Keratinocyte (primary cell): Measurements from ENCODE around the gene ARHGEF6. TPM values are rescaled to one million over a fixed set of nuclear protein-coding genes. Genes with fewer than 3 reads are reported as not detected.

Source experiments
- DNase-seq: peaks from one replicate; pipeline ENCODE4 v3.0.0-alpha.2; 2011; ENCODE audit warnings: low read depth, missing footprints, low spot score
- FAIRE-seq: peaks from 2 replicates; lab custom pipeline; 2011; peaks lifted over from hg19 to GRCh38; lab: Jason Lieb, UNC
- H2AFZ ChIP-seq: 2 replicates; pipeline ENCODE4 v1.6.0; 2012; ENCODE audit warnings: low read length, control low read depth, inconsistent platforms; ENCODE audit not compliant: control insufficient read depth
- H3K27ac ChIP-seq: 2 replicates; pipeline ENCODE4 v1.5.1; 2011; ENCODE audit warnings: low read length; ENCODE audit not compliant: control insufficient read depth, insufficient read depth
- H3K27me3 ChIP-seq: 3 replicates; pipeline ENCODE4 v1.6.0; 2011; ENCODE audit warnings: low read length; ENCODE audit not compliant: control insufficient read depth, insufficient read depth; ENCODE audit errors: extremely low read depth
- H3K36me3 ChIP-seq, 2 experiments: 2 replicates in 1 of 2; 3 replicates in 1 of 2; pipeline ENCODE4 v1.5.1; 2011; ENCODE audit warnings: low read length in 2 of 2, mild to moderate bottlenecking in 1 of 2; ENCODE audit not compliant: control insufficient read depth in 2 of 2, insufficient read depth in 2 of 2; ENCODE audit errors: extremely low read depth in 1 of 2
- H3K4me1 ChIP-seq: 3 replicates; pipeline ENCODE4 v1.5.1; 2011; ENCODE audit warnings: low read length; ENCODE audit not compliant: control insufficient read depth, insufficient read depth; ENCODE audit errors: extremely low read depth
- H3K4me2 ChIP-seq: 3 replicates; pipeline ENCODE4 v1.6.0; 2011; ENCODE audit warnings: low read depth, low read length; ENCODE audit not compliant: control insufficient read depth, insufficient read depth; ENCODE audit errors: extremely low read depth
- H3K4me3 ChIP-seq, 3 experiments: fragments of 200-600 bp in 1 of 3; sonication (generic) in 1 of 3; 2 replicates in 2 of 3; 3 replicates in 1 of 3; pipeline ENCODE4 v1.5.1; 2011 to 2016; ENCODE audit warnings: low read length in 3 of 3, mild to moderate bottlenecking in 3 of 3, control low read depth in 2 of 3, inconsistent platforms in 1 of 3, low read depth in 1 of 3, mixed read lengths in 1 of 3, mixed run types in 1 of 3, moderate library complexity in 1 of 3; ENCODE audit not compliant: control insufficient read depth in 2 of 3, insufficient read depth in 2 of 3; ENCODE audit errors: extremely low read depth in 1 of 3
- H3K79me2 ChIP-seq: 2 replicates; pipeline ENCODE4 v1.6.0; 2012; ENCODE audit warnings: low read length; ENCODE audit not compliant: control insufficient read depth, insufficient read depth
- H3K9ac ChIP-seq: 3 replicates; pipeline ENCODE4 v1.6.0; 2011; ENCODE audit warnings: low read length; ENCODE audit not compliant: control insufficient read depth, insufficient read depth; ENCODE audit errors: extremely low read depth
- H3K9me1 ChIP-seq: 3 replicates; pipeline ENCODE4 v1.6.0; 2011; ENCODE audit warnings: low read length; ENCODE audit not compliant: control insufficient read depth, insufficient read depth; ENCODE audit errors: extremely low read depth
- H3K9me3 ChIP-seq: 2 replicates; pipeline ENCODE4 v1.5.1; 2012; ENCODE audit warnings: low read depth, low read length; ENCODE audit not compliant: control insufficient read depth
- H4K20me1 ChIP-seq: 3 replicates; pipeline ENCODE4 v1.6.0; 2011; ENCODE audit warnings: low read length; ENCODE audit not compliant: control insufficient read depth, insufficient read depth; ENCODE audit errors: extremely low read depth
- EZH2 ChIP-seq: IDR thresholded peaks from one replicate; pipeline ENCODE4 v1.6.1; 2012; ENCODE audit warnings: inconsistent platforms, mild to moderate bottlenecking, low read length, moderate library complexity
- dilution Hi-C: fragments of 300-500 bp; cut with MboI; formaldehyde crosslinking; loops from one replicate; pipeline ENCODE4 v1.7.0; 2020; ENCODE audit warnings: low sequenced_read_pairs; ENCODE audit not compliant: extremely low pct_ligation_motif_present
- polyA plus RNA-seq, 5 experiments: library from polyadenylated mRNA; depleted of rRNA in 3 of 5; stranded (reverse) in 3 of 5; stranded (forward) in 1 of 5; unstranded in 1 of 5; fragments of >200 nt; gene quantifications; 1 replicate in 1 of 5; 2 replicates in 3 of 5; 3 replicates in 1 of 5; pipeline versions ENCODE4 v1.2.1 to v1.2.3, GENCODE V29; 2011 to 2012; ENCODE audit warnings: missing spikeins in 2 of 5, low read depth in 1 of 5, low replicate concordance in 1 of 5
- TF ChIP-seq, protein P1 (sequence below), 3 experiments: IDR thresholded peaks in 1 of 3; conservative IDR thresholded peaks in 1 of 3; optimal IDR thresholded peaks in 1 of 3; 2 replicates in 2 of 3; 3 replicates in 1 of 3; pipeline versions ENCODE3 to v1.5.1; 2011; ENCODE audit warnings: low read length in 3 of 3, mild to moderate bottlenecking in 3 of 3, moderate library complexity in 2 of 3, control low read depth in 1 of 3, inconsistent platforms in 1 of 3; ENCODE audit not compliant: insufficient read depth in 2 of 3; ENCODE audit errors: extremely low read depth in 1 of 3

The ARHGEF6 gene
- polyA plus RNA-seq, 1 donor (not counting 4 experiments of a cell fraction or from before 2014, with no cell fraction given) = 0.18 TPM

DNA sequence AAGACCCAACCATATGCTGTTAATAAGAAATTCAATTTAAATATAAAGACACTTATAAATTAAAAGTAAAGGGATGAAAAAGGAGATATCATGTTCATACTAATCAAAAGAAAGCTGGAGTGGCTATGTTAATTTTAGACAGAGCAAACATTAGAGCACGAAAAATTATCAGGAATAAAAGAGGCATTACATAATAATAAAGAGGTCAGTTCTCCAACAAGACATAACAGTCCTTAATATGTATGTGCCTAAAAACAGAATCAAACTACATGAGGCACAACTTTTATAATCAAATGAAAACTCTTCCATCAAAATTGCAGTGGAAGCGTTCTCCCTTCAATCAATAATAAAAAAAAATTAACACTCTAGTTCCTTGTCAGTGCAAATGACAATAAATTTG is 62.6 kb downstream of the ARHGEF6 start:
- H3K4me1 ChIP-seq = no peaks in the 10 kb centered on the region
- dilution Hi-C loops = no loop called here
- H3K9me3 ChIP-seq = no peaks in the 10 kb centered on the region
- TF ChIP-seq EZH2 = no peak
- TF ChIP-seq, protein P1, sequence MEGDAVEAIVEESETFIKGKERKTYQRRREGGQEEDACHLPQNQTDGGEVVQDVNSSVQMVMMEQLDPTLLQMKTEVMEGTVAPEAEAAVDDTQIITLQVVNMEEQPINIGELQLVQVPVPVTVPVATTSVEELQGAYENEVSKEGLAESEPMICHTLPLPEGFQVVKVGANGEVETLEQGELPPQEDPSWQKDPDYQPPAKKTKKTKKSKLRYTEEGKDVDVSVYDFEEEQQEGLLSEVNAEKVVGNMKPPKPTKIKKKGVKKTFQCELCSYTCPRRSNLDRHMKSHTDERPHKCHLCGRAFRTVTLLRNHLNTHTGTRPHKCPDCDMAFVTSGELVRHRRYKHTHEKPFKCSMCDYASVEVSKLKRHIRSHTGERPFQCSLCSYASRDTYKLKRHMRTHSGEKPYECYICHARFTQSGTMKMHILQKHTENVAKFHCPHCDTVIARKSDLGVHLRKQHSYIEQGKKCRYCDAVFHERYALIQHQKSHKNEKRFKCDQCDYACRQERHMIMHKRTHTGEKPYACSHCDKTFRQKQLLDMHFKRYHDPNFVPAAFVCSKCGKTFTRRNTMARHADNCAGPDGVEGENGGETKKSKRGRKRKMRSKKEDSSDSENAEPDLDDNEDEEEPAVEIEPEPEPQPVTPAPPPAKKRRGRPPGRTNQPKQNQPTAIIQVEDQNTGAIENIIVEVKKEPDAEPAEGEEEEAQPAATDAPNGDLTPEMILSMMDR (optimal IDR thresholded peaks at IDR 0.05 in 1 of 3, IDR thresholded peaks at IDR 0.05 in 1 of 3, conservative IDR thresholded peaks at IDR 0.05 in 1 of 3; ENCODE audit: extremely low read depth in 1 of 3, insufficient read depth in 2 of 3, low read length in 3 of 3) = no peak
- H3K9me1 ChIP-seq = no peaks in the 10 kb centered on the region
- no peak for DNase-seq
- no peak overlapping the region for H2AFZ ChIP-seq
- H3K27ac ChIP-seq = no peak overlapping the region
- H3K79me2 ChIP-seq = no peaks in the 10 kb centered on the region
- no peak overlapping the region for H3K4me2 ChIP-seq
- no peaks in the 10 kb centered on the region for H3K27me3 ChIP-seq
- H3K9ac ChIP-seq = no peak overlapping the region
- no peaks in the 10 kb centered on the region for H3K36me3 ChIP-seq
- H4K20me1 ChIP-seq = no peaks in the 10 kb centered on the region
- no peak overlapping the region for H3K4me3 ChIP-seq
- no peak for FAIRE-seq

DNA sequence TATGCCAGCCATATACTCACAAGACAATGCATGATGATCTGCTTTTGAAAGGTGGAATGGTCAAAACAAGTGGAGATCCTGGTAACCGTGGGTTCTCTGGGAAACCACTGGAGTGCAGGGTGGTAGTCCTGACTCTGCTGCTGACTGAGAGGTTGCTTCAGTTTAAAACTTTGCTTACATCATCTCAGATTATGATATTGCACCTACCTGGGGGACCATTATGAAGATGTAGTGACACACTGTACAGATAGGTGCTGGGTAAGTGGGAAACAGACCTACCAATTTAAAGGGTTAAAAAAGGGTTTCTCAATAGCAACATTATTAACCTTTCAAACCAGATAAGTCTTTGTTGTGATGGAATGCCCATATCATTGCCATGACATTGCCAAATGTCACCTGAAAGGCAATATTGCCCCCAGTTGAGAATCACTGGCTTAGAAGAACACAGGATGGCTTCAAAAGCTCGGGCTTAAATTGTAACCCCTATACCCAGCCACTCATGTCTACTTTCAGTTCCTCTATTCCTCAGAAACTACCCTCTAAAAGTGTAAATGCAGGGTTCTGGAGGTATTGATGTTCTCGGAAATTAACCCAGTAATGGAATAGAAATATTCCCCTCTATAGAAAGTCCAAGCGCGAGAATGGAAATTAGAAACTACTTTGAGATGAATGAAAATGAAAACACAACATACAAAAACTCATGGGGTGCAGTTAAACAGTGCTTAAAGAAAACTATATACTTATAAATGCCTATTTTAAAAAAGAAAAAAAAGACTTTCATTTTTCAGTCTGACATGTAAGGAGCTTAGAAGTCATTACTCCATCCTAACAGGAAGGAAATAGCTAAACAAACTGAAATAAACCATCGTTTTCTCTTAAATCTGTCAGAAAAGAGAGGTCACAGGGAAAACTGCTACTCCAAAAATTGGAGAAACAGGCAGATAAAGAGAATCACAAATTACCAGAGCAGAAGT is 65.8 kb downstream of the ARHGEF6 start:
- Histone ChIP-seq H3K27me3 (no peaks in the 10 kb centered on the region), H3K9ac (no peak overlapping the region), H3K27ac (no peak overlapping the region), H3K9me1 (no peaks in the 10 kb centered on the region), H3K9me3 (no peaks in the 10 kb centered on the region), H3K4me3 (no peak overlapping the region), H3K4me1 (no peaks in the 10 kb centered on the region), H4K20me1 (no peaks in the 10 kb centered on the region), H3K4me2 (no peak overlapping the region), H3K36me3 (no peaks in the 10 kb centered on the region), H3K79me2 (no peaks in the 10 kb centered on the region), H2AFZ (no peak overlapping the region)
- DNase-seq (no peak), FAIRE-seq (no peak)
- dilution Hi-C loops = no loop called here
- TF ChIP-seq, protein P1 (optimal IDR thresholded peaks at IDR 0.05 in 1 of 3, IDR thresholded peaks at IDR 0.05 in 1 of 3, conservative IDR thresholded peaks at IDR 0.05 in 1 of 3; ENCODE audit: extremely low read depth in 1 of 3, insufficient read depth in 2 of 3, low read length in 3 of 3) = no peak
